ENCODE measurements around the gene TIGD3.

Gene TIGD3

DNA sequence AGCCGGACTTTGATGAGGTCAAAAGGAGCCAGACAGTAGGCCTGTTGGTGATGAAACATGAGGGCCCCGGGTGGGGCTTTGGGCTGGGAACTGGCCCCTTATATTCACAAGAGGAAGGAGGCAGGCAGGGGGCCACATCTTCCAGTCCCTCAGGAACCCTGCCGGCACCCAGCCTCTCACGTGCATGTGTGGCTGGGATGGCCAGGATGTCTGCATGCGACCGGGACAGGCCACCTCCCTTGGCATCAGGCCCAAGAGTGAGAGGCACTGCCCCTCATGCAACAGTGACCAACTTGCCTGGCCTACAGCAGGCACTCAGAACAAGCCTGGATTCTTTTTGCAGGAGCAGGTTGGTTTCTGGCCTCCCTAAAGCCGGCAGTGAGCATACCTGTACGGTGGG lies 22.5 kb downstream of the TIGD3 start:
- no peak overlapping the region for H2AK5ac ChIP-seq (ENCODE audit: low read length)
- WGBS (ENCODE audit: extremely low coverage, insufficient coverage, insufficient read length): no CpG with 5 or more reads among the region's 8 CpGs

DNA sequence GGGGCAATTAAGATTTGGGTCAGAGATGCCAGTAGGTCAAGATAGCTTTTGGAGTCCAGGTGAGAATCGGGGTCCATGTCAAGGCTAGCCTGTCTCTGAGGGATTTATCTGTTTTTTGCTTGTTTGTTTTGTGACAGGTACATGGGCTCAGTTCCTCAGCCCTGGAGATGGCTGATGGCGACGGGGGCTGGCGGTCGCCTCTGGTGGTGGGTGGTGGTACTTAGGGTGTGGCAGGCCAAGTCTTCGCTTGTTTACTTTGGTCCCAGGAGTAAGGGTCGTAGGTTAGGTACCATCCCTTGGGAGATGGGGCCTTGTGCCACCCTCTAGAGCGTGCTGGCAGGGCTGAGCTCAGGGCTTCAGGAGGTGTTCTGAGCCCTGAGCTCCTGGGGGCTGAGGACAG lies 23.2 kb downstream of the TIGD3 start:
- no CpG with 5 or more reads among the region's 8 CpGs for WGBS (ENCODE audit: extremely low coverage, insufficient coverage, insufficient read length)
- no peak overlapping the region for H3K4me3 ChIP-seq (ENCODE audit: low read depth, low read length)

More for the DNA sequence above, 22.5 kb downstream of the TIGD3 start:
- Histone ChIP-seq H3K79me1 (ENCODE audit: low read length) (peaks cover 8% of the 10 kb centered on the region), H2BK120ac (ENCODE audit: insufficient read depth, low read length, poor library complexity) (no peak overlapping the region), H4K91ac (ENCODE audit: low read depth, low read length) (no peak overlapping the region), H3K9me3 (ENCODE audit: insufficient read depth, low read depth, low read length) (peaks cover 3% of the 10 kb centered on the region), H3K18ac (ENCODE audit: low read length) (no peak overlapping the region), H3K4me2 (ENCODE audit: low read length) (no peak overlapping the region), H3K79me2 (ENCODE audit: control insufficient read depth, insufficient read depth, low read length, poor library complexity) (peaks cover 1% of the 10 kb centered on the region), H3K36me3 (ENCODE audit: control insufficient read depth in 1 of 2, insufficient read depth in 2 of 2, low read length in 2 of 2) (no peaks in the 10 kb centered on the region), H3K23ac (ENCODE audit: low read length) (no peak overlapping the region), H3K9ac (ENCODE audit: low read length) (no peak overlapping the region), H3K14ac (ENCODE audit: low read length) (no peak overlapping the region), H3K4me1 (ENCODE audit: control insufficient read depth in 1 of 2, insufficient read depth in 2 of 2, low read length in 2 of 2) (peaks cover 7 to 9% of the 10 kb centered on the region in 2 experiments), H4K8ac (ENCODE audit: low read depth, low read length) (no peak overlapping the region), H2BK12ac (ENCODE audit: low read length) (no peak overlapping the region), H3K4me3 (ENCODE audit: low read depth, low read length) (no peak overlapping the region), H3K4ac (ENCODE audit: low read depth, low read length) (no peak overlapping the region), H2BK5ac (ENCODE audit: low read depth, low read length, poor library complexity) (no peak overlapping the region), H3K27ac (ENCODE audit: low read depth, low read length) (no peak overlapping the region), H2AFZ (ENCODE audit: insufficient read depth, low read length, poor library complexity) (no peak overlapping the region), H4K12ac (ENCODE audit: low read depth, low read length) (no peak overlapping the region), H3K27me3 (ENCODE audit: insufficient read depth, low read length) (no peaks in the 10 kb centered on the region)
- DNase-seq: no peak

GRCh38 chr11:65378208-65378927 lies 23.8 kb downstream of the TIGD3 start:
- H3K27me3 ChIP-seq (ENCODE audit: insufficient read depth, low read length): no peaks in the 10 kb centered on the region
- peak overlapping the region; percentile 24 for H2AK5ac ChIP-seq (ENCODE audit: low read length)
- no peak overlapping the region for H2BK12ac ChIP-seq (ENCODE audit: low read length)
- DNase-seq: no peak
- H3K9me3 ChIP-seq (ENCODE audit: insufficient read depth, low read depth, low read length): peaks cover 3% of the 10 kb centered on the region
- H3K79me2 ChIP-seq (ENCODE audit: control insufficient read depth, insufficient read depth, low read length, poor library complexity): peaks cover 5% of the 10 kb centered on the region
- no peak overlapping the region for H2BK5ac ChIP-seq (ENCODE audit: low read depth, low read length, poor library complexity)
- no CpG with 5 or more reads among the region's 19 CpGs for WGBS (ENCODE audit: extremely low coverage, insufficient coverage, insufficient read length)
- H3K23ac ChIP-seq (ENCODE audit: low read length): no peak overlapping the region
- peak overlapping the region; percentile 38 for H4K91ac ChIP-seq (ENCODE audit: low read depth, low read length)
- H3K79me1 ChIP-seq (ENCODE audit: low read length): peaks cover 19% of the 10 kb centered on the region
- H3K4me2 ChIP-seq (ENCODE audit: low read length): no peak overlapping the region
- no peak overlapping the region for H3K4ac ChIP-seq (ENCODE audit: low read depth, low read length)
- peaks cover 18 to 19% of the 10 kb centered on the region in 2 experiments for H3K4me1 ChIP-seq (ENCODE audit: control insufficient read depth in 1 of 2, insufficient read depth in 2 of 2, low read length in 2 of 2)
- no peak overlapping the region for H3K4me3 ChIP-seq (ENCODE audit: low read depth, low read length)
- H3K27ac ChIP-seq (ENCODE audit: low read depth, low read length): no peak overlapping the region
- H2AFZ ChIP-seq (ENCODE audit: insufficient read depth, low read length, poor library complexity): no peak overlapping the region
- H3K9ac ChIP-seq (ENCODE audit: low read length): no peak overlapping the region
- no peak overlapping the region for H3K14ac ChIP-seq (ENCODE audit: low read length)
- H3K18ac ChIP-seq (ENCODE audit: low read length): no peak overlapping the region
- no peaks in the 10 kb centered on the region for H3K36me3 ChIP-seq (ENCODE audit: control insufficient read depth in 1 of 2, insufficient read depth in 2 of 2, low read length in 2 of 2)
- no peak overlapping the region for H4K8ac ChIP-seq (ENCODE audit: low read depth, low read length)
- H2BK120ac ChIP-seq (ENCODE audit: insufficient read depth, low read length, poor library complexity): no peak overlapping the region
- H4K12ac ChIP-seq (ENCODE audit: low read depth, low read length): no peak overlapping the region

More for the DNA sequence above, 23.2 kb downstream of the TIGD3 start:
- peak overlapping the region; percentile 38 for H4K91ac ChIP-seq (ENCODE audit: low read depth, low read length)
- H3K4ac ChIP-seq (ENCODE audit: low read depth, low read length): no peak overlapping the region
- no peak overlapping the region for H2BK120ac ChIP-seq (ENCODE audit: insufficient read depth, low read length, poor library complexity)
- H3K14ac ChIP-seq (ENCODE audit: low read length): no peak overlapping the region
- H2BK12ac ChIP-seq (ENCODE audit: low read length): no peak overlapping the region
- peaks cover 12 to 14% of the 10 kb centered on the region in 2 experiments for H3K4me1 ChIP-seq (ENCODE audit: control insufficient read depth in 1 of 2, insufficient read depth in 2 of 2, low read length in 2 of 2)
- no peak overlapping the region for H3K9ac ChIP-seq (ENCODE audit: low read length)
- H2BK5ac ChIP-seq (ENCODE audit: low read depth, low read length, poor library complexity): no peak overlapping the region
- peaks cover 13% of the 10 kb centered on the region for H3K79me1 ChIP-seq (ENCODE audit: low read length)
- DNase-seq: no peak
- H3K27me3 ChIP-seq (ENCODE audit: insufficient read depth, low read length): no peaks in the 10 kb centered on the region
- H3K79me2 ChIP-seq (ENCODE audit: control insufficient read depth, insufficient read depth, low read length, poor library complexity): peaks cover 5% of the 10 kb centered on the region
- H3K36me3 ChIP-seq (ENCODE audit: control insufficient read depth in 1 of 2, insufficient read depth in 2 of 2, low read length in 2 of 2): no peaks in the 10 kb centered on the region
- no peak overlapping the region for H3K27ac ChIP-seq (ENCODE audit: low read depth, low read length)
- no peak overlapping the region for H3K4me2 ChIP-seq (ENCODE audit: low read length)
- H3K18ac ChIP-seq (ENCODE audit: low read length): no peak overlapping the region
- no peak overlapping the region for H2AFZ ChIP-seq (ENCODE audit: insufficient read depth, low read length, poor library complexity)
- H4K8ac ChIP-seq (ENCODE audit: low read depth, low read length): no peak overlapping the region
- H3K9me3 ChIP-seq (ENCODE audit: insufficient read depth, low read depth, low read length): peaks cover 3% of the 10 kb centered on the region
- no peak overlapping the region for H3K23ac ChIP-seq (ENCODE audit: low read length)
- H4K12ac ChIP-seq (ENCODE audit: low read depth, low read length): no peak overlapping the region
- peak overlapping the region; percentile 13 for H2AK5ac ChIP-seq (ENCODE audit: low read length)

DNA sequence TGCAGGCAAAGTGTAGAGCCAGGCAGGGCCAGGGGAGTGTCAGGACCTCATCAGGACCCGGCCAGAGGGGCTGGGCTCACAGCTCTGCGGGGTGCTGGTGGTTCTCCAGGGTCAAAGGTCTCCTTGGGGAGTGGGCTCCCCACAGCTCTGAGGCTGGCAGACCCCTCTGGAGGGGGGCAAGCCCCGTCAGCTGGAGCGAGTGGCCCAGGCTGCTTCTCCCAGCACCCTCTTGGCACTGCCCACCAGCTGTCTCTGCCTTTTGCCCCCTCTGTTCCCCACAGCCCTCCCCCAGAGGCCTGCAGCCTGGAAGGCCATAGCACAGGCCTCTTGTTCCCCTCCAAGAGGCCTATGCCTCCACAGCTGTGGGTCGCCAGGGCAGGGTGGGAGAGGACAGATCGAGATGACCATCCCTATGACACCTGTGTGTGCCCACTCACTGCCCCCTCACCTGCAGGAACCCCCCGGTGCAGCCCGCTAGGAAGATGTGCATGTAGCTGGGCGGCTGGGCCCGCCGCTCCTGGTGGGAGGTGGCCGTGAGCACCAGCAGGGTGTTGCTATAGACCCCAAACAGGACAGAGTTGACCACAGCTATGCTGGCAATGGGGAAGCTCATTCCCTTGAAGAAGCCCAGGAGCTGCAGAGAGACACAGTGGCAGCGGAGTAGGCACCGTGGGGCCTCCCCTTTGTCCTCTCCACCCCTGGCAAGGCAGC lies 24.5 kb downstream of the TIGD3 start:
- Histone ChIP-seq H3K4me2 (ENCODE audit: low read length) (no peak overlapping the region), H2AFZ (ENCODE audit: insufficient read depth, low read length, poor library complexity) (no peak overlapping the region), H3K79me1 (ENCODE audit: low read length) (peaks cover 23% of the 10 kb centered on the region), H3K4ac (ENCODE audit: low read depth, low read length) (no peak overlapping the region), H3K9me3 (ENCODE audit: insufficient read depth, low read depth, low read length) (peaks cover 3% of the 10 kb centered on the region), H3K23ac (ENCODE audit: low read length) (no peak overlapping the region), H3K4me1 (ENCODE audit: control insufficient read depth in 1 of 2, insufficient read depth in 2 of 2, low read length in 2 of 2) (peaks cover 22 to 24% of the 10 kb centered on the region in 2 experiments), H3K9ac (ENCODE audit: low read length) (no peak overlapping the region), H3K18ac (ENCODE audit: low read length) (no peak overlapping the region), H3K27ac (ENCODE audit: low read depth, low read length) (no peak overlapping the region), H2AK5ac (ENCODE audit: low read length) (peak overlapping the region; percentile 40), H4K12ac (ENCODE audit: low read depth, low read length) (no peak overlapping the region), H2BK5ac (ENCODE audit: low read depth, low read length, poor library complexity) (no peak overlapping the region), H3K14ac (ENCODE audit: low read length) (no peak overlapping the region), H3K36me3 (ENCODE audit: control insufficient read depth in 1 of 2, insufficient read depth in 2 of 2, low read length in 2 of 2) (no peaks in the 10 kb centered on the region), H3K4me3 (ENCODE audit: low read depth, low read length) (no peak overlapping the region), H3K27me3 (ENCODE audit: insufficient read depth, low read length) (no peaks in the 10 kb centered on the region), H4K8ac (ENCODE audit: low read depth, low read length) (no peak overlapping the region), H3K79me2 (ENCODE audit: control insufficient read depth, insufficient read depth, low read length, poor library complexity) (peaks cover 5% of the 10 kb centered on the region), H2BK120ac (ENCODE audit: insufficient read depth, low read length, poor library complexity) (peak overlapping the region; percentile 11), H2BK12ac (ENCODE audit: low read length) (peak overlapping the region; percentile 8), H4K91ac (ENCODE audit: low read depth, low read length) (peak overlapping the region; percentile 30)
- DNase-seq: no peak
- WGBS (ENCODE audit: extremely low coverage, insufficient coverage, insufficient read length): no CpG with 5 or more reads among the region's 14 CpGs

All from trophoblast cell (in vitro differentiated cells and primary cell).